Activated CD4-positive, alpha-beta T cell treated with anti-CD3 and anti-CD28 coated beads for 24 hours (primary cell): ENCODE measurements around the gene KIF21B.

Experiments used
- DNase-seq, 2 donors: peaks; one replicate each; pipeline ENCODE4 v3.0.0-alpha.2; 2020; ENCODE audit warnings: low read depth in 2 of 2

KIF21B gene

GRCh38 chr1:201000391-201000790 lies 23.1 kb downstream of the KIF21B start:
- no peak for DNase-seq

- no peak for DNase-seq
Observed at GRCh38 chr1:200999667-201000066, 23.8 kb downstream of the KIF21B start.

- DNase-seq: no peak
Observed at GRCh38 chr1:200998323-200998722, 25.2 kb downstream of the KIF21B start.

- no peak for DNase-seq
Observed at GRCh38 chr1:200992382-200993048, 31.0 kb downstream of the KIF21B start.

GRCh38 chr1:200991097-200991614 lies 32.4 kb downstream of the KIF21B start:
- DNase-seq: no peak

GRCh38 chr1:200990114-200990513 lies 33.4 kb downstream of the KIF21B start:
- no peak for DNase-seq

GRCh38 chr1:200989337-200989736 lies 34.2 kb downstream of the KIF21B start:
- no peak for DNase-seq

GRCh38 chr1:200988693-200989092 lies 34.8 kb downstream of the KIF21B start:
- no peak for DNase-seq

GRCh38 chr1:200985481-200985880 lies 38.0 kb downstream of the KIF21B start:
- no peak for DNase-seq

GRCh38 chr1:200983035-200983561 lies 40.4 kb downstream of the KIF21B start:
- DNase-seq: no peak

GRCh38 chr1:200982071-200982945 lies 41.2 kb downstream of the KIF21B start:
- DNase-seq: no peak

GRCh38 chr1:200981278-200981677 lies 42.2 kb downstream of the KIF21B start:
- no peak for DNase-seq

GRCh38 chr1:200980873-200981272 lies 42.6 kb downstream of the KIF21B start:
- DNase-seq: no peak

GRCh38 chr1:200980452-200980772 lies 43.1 kb downstream of the KIF21B start:
- no peak for DNase-seq

GRCh38 chr1:200979574-200980451 lies 43.7 kb downstream of the KIF21B start:
- DNase-seq: peak; percentile 62 to 64

- no peak for DNase-seq
Observed at GRCh38 chr1:200977071-200977754, 46.3 kb downstream of the KIF21B start.

GRCh38 chr1:200976634-200977033 lies 46.9 kb downstream of the KIF21B start:
- no peak for DNase-seq

GRCh38 chr1:200975458-200975857 lies 48.1 kb downstream of the KIF21B start:
- DNase-seq: no peak

- no peak for DNase-seq
Observed at GRCh38 chr1:200974711-200975110, 48.8 kb downstream of the KIF21B start.

GRCh38 chr1:200973937-200974657 lies 49.4 kb downstream of the KIF21B start:
- no peak for DNase-seq
